Activated naive CD4-positive, alpha-beta T cell treated with anti-CD3 and anti-CD28 coated beads, Interleukin-2, amount 50 U/mL, for 72 hours (primary cell): Measurements from ENCODE around the gene ERGIC3. TPM values are rescaled to one million over a fixed set of nuclear protein-coding genes. Genes with fewer than 3 reads are reported as not detected.

Experiments
- ATAC-seq, 2 donors: fragments of 150-1000 bp; cut with Tn5 transposase; 2 replicates each; pipeline ENCODE4 v1.10.0; 2021; ENCODE audit warnings: mild to moderate bottlenecking in 2 of 2, moderate library complexity in 2 of 2
- DNase-seq, 2 donors: peaks; one replicate each; pipeline ENCODE4 v3.0.0; 2021 to 2022; ENCODE audit warnings: low spot score in 2 of 2
- H3K27ac Mint-ChIP-seq, 2 donors: one replicate each; pipeline ENCODE4 v1.8.0; 2022; ENCODE audit warnings: mild to moderate bottlenecking in 2 of 2, mixed read lengths in 2 of 2
- H3K36me3 Mint-ChIP-seq, 2 donors: one replicate each; pipeline ENCODE4 v1.8.0; 2022; ENCODE audit warnings: mixed read lengths in 2 of 2
- H3K9me3 Mint-ChIP-seq, 2 donors: one replicate each; pipeline ENCODE4 v1.8.0; 2022; ENCODE audit warnings: mixed read lengths in 2 of 2
- total RNA-seq, 2 donors: library from RNA; stranded (reverse); gene quantifications; one replicate each; pipeline ENCODE4 v1.2.3, GENCODE V29; 2022

The ERGIC3 gene
- total RNA-seq, result 100 to 1,000 TPM; 132 to 150 TPM

DNA sequence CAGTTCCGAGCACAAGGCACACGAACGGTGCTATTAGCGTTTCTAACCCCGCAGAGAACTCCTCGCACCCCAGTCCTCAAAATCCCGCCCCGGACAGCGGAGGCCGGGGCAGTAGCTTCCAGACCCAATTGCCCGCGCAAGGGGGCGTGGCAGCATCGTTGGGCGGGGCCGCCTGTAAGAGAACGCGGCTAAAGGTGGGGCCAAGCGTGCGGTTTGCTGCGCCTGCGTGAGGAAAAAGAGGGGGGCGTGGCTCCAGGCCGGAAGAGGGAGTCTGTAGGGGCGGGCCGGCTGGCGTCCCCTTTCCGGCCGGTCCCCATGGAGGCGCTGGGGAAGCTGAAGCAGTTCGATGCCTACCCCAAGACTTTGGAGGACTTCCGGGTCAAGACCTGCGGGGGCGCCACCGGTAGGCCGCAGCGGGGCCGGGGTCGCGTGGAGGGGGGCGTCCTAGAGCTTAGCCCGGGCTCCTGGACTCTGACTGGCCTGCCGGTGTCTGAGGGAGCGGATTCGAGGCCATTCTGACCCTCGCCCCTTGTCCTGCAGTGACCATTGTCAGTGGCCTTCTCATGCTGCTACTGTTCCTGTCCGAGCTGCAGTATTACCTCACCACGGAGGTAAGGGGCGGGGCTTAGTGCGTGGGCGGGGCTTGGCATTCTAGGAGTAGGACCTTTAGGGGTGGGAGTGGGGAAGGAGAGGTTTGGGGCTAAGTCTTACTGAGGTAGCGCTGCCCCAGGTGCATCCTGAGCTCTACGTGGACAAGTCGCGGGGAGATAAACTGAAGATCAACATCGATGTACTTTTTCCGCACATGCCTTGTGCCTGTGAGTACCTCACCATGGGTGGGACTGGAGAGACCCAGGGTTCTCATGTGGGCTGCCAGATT is at the start of gene ERGIC3:
Gene ERGIC3 (plus strand): TSS at position 296 of the 880 bp plus-strand sequence. CDS start 20 bp downstream, at position 316.
- DNase-seq (peak; percentile 97 to 98), ATAC-seq (peak; percentile 98 to 99)
- Mint-ChIP-seq H3K36me3 (no peaks in the 10 kb centered on the region), H3K27ac (peak within 1 kb of the TSS; percentile 89 to 90), H3K9me3 (no peaks in the 10 kb centered on the region)

- Mint-ChIP-seq H3K27ac (peak overlapping the region; percentile 94 to 100), H3K9me3 (no peaks in the 10 kb centered on the region), H3K36me3 (peaks cover 35 to 61% of the 10 kb centered on the region in 2 donors)
- DNase-seq (no peak), ATAC-seq (no peak)
These were observed 49.5 kb upstream of the ERGIC3 start for GRCh38 chr20:35492352-35492751.

- no peak for ATAC-seq
- no peak for DNase-seq
- no peaks in the 10 kb centered on the region for H3K9me3 Mint-ChIP-seq
- no peak overlapping the region for H3K27ac Mint-ChIP-seq
- H3K36me3 Mint-ChIP-seq, result peaks cover 24 to 38% of the 10 kb centered on the region in 2 donors
These were observed 45.4 kb upstream of the ERGIC3 start for GRCh38 chr20:35496481-35496880.

- peaks cover 30 to 37% of the 10 kb centered on the region in 2 donors for H3K36me3 Mint-ChIP-seq
- DNase-seq (no peak), ATAC-seq (no peak)
- H3K9me3 Mint-ChIP-seq, result no peaks in the 10 kb centered on the region
- peak overlapping the region in 1 of 2 donors; percentile 80 for H3K27ac Mint-ChIP-seq
These were observed 44.6 kb upstream of the ERGIC3 start for GRCh38 chr20:35497320-35497719.

GRCh38 chr20:35497780-35498189 is 44.1 kb upstream of the ERGIC3 start:
- ATAC-seq (no peak), DNase-seq (no peak)
- Mint-ChIP-seq H3K9me3 (no peaks in the 10 kb centered on the region), H3K36me3 (peaks cover 34 to 40% of the 10 kb centered on the region in 2 donors), H3K27ac (peak overlapping the region in 1 of 2 donors; percentile 80)

DNA sequence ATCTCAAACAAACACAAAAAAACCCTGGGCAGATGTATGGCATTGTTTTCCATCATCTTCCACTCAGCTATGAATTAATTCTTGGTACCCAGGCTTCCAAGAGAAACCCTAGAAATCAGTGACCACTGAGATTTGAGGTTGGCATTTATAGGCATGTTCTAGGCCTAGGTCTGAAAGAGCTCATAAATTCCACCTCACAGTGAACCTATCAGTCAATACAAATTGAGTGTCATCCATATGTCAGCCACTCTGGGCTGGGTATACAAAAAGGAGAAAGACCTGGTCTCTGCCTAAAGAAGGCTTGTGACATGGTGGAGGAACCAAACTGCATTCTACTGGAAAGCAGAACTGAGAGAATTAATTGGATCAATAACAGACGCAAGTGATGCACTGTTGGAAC is 42.6 kb upstream of the ERGIC3 start:
- H3K27ac Mint-ChIP-seq, result peak overlapping the region; percentile 67 to 95
- peaks cover 37 to 44% of the 10 kb centered on the region in 2 donors for H3K36me3 Mint-ChIP-seq
- no peak for ATAC-seq

GRCh38 chr20:35502352-35502751 is 39.5 kb upstream of the ERGIC3 start:
- H3K36me3 Mint-ChIP-seq, result peaks cover 26 to 40% of the 10 kb centered on the region in 2 donors
- peak overlapping the region; percentile 73 to 86 for H3K27ac Mint-ChIP-seq
- DNase-seq, result no peak
- no peaks in the 10 kb centered on the region for H3K9me3 Mint-ChIP-seq
- no peak for ATAC-seq

More for the DNA sequence above, 42.6 kb upstream of the ERGIC3 start:
- no peak for DNase-seq
- H3K9me3 Mint-ChIP-seq, result no peaks in the 10 kb centered on the region

DNA sequence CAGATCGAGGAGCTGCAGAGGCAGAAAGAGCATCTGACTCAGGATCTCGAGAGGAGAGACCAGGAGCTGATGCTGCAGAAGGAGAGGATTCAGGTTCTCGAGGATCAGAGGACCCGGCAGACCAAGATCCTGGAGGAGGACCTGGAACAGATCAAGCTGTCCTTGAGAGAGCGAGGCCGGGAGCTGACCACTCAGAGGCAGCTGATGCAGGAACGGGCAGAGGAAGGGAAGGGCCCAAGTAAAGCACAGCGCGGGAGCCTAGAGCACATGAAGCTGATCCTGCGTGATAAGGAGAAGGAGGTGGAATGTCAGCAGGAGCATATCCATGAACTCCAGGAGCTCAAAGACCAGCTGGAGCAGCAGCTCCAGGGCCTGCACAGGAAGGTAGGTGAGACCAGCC is 38.6 kb upstream of the ERGIC3 start:
- H3K9me3 Mint-ChIP-seq, result no peaks in the 10 kb centered on the region
- peaks cover 26 to 40% of the 10 kb centered on the region in 2 donors for H3K36me3 Mint-ChIP-seq
- ATAC-seq, result no peak
- peak overlapping the region; percentile 73 to 81 for H3K27ac Mint-ChIP-seq
- DNase-seq, result no peak

GRCh38 chr20:35503841-35504561 is 37.9 kb upstream of the ERGIC3 start:
- no peaks in the 10 kb centered on the region for H3K9me3 Mint-ChIP-seq
- peaks cover 26 to 40% of the 10 kb centered on the region in 2 donors for H3K36me3 Mint-ChIP-seq
- no peak for ATAC-seq
- peak overlapping the region; percentile 73 to 79 for H3K27ac Mint-ChIP-seq
- no peak for DNase-seq

DNA sequence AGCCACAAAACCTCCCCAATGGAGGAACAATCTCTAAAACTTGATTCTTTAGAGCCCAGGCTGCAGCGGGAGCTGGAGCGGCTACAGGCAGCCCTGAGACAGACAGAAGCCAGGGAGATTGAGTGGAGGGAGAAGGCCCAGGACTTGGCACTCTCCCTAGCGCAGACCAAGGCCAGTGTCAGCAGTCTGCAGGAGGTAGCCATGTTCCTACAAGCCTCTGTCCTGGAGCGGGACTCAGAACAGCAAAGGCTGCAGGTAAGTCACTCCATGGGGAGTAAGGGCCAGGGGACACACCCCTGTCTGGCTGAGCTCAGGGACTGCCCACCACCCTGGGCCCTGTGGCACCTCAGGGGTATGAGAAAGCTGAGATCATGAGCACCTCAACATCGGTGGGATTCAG is 37.1 kb upstream of the ERGIC3 start:
- H3K36me3 Mint-ChIP-seq, result peaks cover 20 to 35% of the 10 kb centered on the region in 2 donors
- DNase-seq (no peak), ATAC-seq (no peak)
- peak overlapping the region; percentile 73 to 79 for H3K27ac Mint-ChIP-seq
- no peaks in the 10 kb centered on the region for H3K9me3 Mint-ChIP-seq

DNA sequence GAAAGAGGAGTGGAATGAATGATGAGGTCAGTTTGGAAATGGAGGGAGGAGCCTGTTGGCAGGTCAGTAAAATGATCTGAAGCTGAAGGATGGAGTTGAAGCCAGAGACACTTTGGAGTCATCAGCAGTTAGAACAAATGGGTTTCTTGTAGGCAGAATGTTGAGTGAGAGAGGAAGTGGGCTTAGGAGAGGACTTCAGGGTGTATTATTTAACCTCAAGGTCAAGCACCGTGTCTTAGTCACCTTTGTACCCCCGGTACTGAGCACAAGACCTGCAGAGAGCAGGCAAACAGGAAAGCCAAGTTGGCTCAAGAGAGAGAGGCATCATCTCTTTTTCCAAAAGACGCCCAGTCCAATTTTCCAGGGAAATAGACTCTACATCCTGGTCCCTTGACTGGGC is 35.7 kb upstream of the ERGIC3 start:
- H3K9me3 Mint-ChIP-seq, result no peaks in the 10 kb centered on the region
- ATAC-seq, result no peak
- DNase-seq, result no peak
- H3K27ac Mint-ChIP-seq, result peak overlapping the region; percentile 6 to 73
- peaks cover 19 to 31% of the 10 kb centered on the region in 2 donors for H3K36me3 Mint-ChIP-seq

DNA sequence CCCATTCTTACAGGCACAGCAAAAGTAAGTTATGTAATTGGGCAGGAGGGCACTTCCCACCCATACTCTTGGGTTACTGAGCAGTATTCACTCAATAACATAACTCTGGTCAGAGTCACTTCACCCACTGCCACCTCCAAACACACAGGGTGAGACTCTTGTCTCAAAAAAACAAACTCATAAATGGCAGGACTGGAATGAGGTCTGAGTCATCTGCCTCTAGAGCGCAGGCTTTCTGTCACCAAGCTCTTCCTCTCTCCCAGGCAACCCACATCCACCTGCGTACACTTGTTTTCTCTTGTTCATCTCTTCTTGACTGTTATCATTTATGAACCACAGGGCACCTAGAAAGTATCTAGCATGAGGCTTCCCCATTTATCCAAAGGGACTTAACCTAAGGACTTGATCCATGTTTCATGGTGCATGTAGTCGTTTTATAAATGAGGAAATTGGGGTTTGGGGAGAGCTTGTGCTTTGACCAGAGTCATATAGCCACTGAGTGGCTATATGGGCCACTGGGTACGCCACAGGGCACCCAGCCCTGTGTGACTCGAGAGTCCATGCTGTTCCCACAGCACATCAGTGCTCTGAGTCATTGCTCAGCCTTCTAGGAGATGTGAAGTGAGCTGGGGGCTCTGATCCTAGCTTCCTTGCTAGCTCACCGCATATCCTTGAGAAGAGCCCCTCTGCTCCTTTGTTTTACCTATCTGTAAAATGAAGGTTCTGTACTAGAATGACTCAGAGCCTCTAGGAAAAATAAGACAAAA is 34.8 kb upstream of the ERGIC3 start:
- Mint-ChIP-seq H3K36me3 (peaks cover 16 to 27% of the 10 kb centered on the region in 2 donors), H3K9me3 (no peaks in the 10 kb centered on the region), H3K27ac (peak overlapping the region; percentile 73 to 77)
- DNase-seq (no peak), ATAC-seq (peak; percentile 74 to 78)

DNA sequence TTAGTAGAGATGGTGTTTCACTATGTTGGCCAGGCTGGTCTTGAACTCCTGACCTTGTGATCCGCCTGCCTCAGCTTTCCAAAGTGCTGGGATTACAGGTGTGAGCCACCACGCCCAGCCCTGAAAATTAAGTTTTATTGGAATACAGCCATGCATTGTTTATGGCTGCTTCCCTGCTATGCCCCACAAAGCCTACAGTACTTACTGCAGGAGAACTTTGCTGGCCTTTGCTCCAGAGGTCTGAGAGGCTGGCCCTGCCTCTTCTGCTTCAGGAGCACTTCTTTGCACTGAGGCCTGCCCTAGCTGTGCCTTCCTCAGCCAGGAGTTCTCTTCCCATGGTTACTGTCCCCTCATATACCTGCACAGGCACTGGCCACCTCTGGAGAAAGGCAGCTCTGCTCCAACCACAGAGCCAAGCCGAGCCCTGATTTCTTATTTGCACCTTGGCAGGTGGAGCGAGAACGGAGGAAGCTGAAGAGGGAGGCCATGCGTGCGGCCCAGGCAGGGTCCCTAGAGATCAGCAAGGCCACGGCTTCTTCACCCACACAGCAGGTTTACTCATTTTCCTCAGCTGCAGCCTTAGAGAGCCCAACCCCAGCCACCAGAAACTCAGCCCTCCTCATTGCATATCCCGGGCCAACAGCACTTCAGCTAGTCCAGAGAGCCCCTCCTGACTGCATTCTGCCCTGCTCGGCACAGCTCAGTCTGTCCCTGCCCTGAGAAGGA is 33.2 kb upstream of the ERGIC3 start:
- ATAC-seq (no peak), DNase-seq (no peak)
- Mint-ChIP-seq H3K27ac (no peak overlapping the region), H3K9me3 (no peaks in the 10 kb centered on the region), H3K36me3 (peaks cover under 1 to 11% of the 10 kb centered on the region in 2 donors)

DNA sequence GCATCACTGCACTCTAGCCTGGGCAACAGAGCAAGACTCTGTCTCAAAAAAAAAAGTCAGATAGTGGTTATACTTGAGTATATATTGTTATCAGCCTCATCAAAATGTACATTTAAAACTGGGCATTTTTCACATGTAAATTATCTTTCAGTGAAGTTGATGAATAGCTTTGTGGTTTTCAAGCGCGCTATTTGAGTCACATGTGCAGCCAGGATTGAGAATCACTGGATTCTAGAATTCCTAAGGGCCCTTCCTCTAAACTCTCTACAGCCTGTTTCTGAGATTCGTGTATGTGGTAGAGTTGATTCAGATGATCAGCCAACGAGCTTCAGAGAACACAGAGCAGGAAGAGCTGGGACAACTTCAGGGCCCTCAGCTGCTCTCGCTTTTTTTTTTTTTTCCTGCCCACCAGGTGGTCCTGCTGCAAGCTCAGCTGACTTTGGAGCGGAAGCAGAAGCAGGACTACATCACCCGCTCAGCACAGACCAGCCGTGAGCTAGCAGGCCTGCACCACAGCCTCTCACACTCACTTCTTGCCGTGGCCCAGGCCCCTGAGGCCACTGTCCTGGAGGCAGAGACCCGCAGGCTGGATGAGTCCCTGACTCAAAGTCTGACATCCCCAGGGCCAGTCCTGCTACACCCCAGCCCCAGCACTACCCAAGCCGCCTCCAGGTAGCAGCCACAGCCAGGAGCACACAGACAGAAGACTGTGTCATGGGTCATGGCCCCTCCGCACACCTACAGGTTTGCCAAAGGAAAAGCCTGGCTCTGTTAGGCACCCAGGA is 30.7 kb upstream of the ERGIC3 start:
- H3K36me3 Mint-ChIP-seq, result no peaks in the 10 kb centered on the region
- H3K9me3 Mint-ChIP-seq, result no peaks in the 10 kb centered on the region
- ATAC-seq, result no peak
- no peak for DNase-seq
- H3K27ac Mint-ChIP-seq, result peak overlapping the region in 1 of 2 donors; percentile 49

- ATAC-seq, result no peak
- DNase-seq, result no peak
- no peaks in the 10 kb centered on the region for H3K9me3 Mint-ChIP-seq
- no peaks in the 10 kb centered on the region for H3K36me3 Mint-ChIP-seq
- peak overlapping the region in 1 of 2 donors; percentile 49 for H3K27ac Mint-ChIP-seq
These were observed 30.0 kb upstream of the ERGIC3 start for GRCh38 chr20:35511814-35512420.
